ENCODE results near the gene VPS13D. TPM values are rescaled to one million over a fixed set of nuclear protein-coding genes. Genes with fewer than 3 reads are reported as not detected.

The VPS13D gene
- total and polyA plus RNA-seq, 10 of the 15 experiments (the other 5 are each of a cell fraction or from before 2014, with no cell fraction given), result 1.4 to 16.9 (median 8.5) TPM

DNA sequence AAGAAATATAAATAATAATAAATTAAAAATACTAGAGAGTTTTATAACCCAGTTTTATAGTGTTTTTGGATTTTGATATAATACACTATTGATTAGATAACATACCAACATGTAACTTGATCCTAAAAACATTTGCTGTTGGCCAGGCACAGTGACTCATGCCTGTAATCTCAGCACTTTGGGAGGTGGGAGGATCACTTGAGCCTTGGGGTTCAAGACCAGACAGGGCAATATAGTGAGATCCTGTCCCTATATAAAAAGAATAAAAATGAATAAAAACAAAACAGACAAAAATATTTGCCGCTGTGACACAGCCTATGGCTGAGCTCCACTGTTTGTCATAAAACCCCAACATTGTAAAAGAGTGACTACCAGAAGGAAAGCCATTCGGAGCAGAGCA is 26.1 kb downstream of the VPS13D start:
- intact Hi-C loops (cut with micrococcal nuclease; ENCODE audit: unreplicated experiment), result no loop called here
- peaks cover 4 to 14% of the 10 kb centered on the region in 2 experiments for H3K36me3 ChIP-seq (ENCODE audit: control insufficient read depth in 2 of 2, insufficient read depth in 2 of 2, low read length in 1 of 2)
- RAD21 ChIA-PET (ENCODE audit: unreplicated experiment), result no interaction called here
- ATAC-seq (no peak), DNase-seq (ENCODE audit: low read depth, low spot score) (no peak), FAIRE-seq (no peak)
- H3K9me3 ChIP-seq (replicated peaks; ENCODE audit: control insufficient read depth, insufficient read depth, low read length), result no peaks in the 10 kb centered on the region
- H3K9ac ChIP-seq (ENCODE audit: control insufficient read depth, insufficient read depth, low read length), result no peak overlapping the region
- CTCF ChIA-PET, result interaction anchor here (1.4 kb wide), 1 partner anchor 131 kb away, joined by 3 read pairs; no protein-coding TSS in a partner anchor
- in situ Hi-C loops (cut with MboI), result no loop called here
- POLR2A ChIA-PET, result no interaction called here
- no peaks in the 10 kb centered on the region for H4K20me1 ChIP-seq (ENCODE audit: control insufficient read depth, insufficient read depth)
- H2AFZ ChIP-seq (ENCODE audit: control insufficient read depth, low read depth, low read length), result no peak overlapping the region
- TF ChIP-seq, protein P1, sequence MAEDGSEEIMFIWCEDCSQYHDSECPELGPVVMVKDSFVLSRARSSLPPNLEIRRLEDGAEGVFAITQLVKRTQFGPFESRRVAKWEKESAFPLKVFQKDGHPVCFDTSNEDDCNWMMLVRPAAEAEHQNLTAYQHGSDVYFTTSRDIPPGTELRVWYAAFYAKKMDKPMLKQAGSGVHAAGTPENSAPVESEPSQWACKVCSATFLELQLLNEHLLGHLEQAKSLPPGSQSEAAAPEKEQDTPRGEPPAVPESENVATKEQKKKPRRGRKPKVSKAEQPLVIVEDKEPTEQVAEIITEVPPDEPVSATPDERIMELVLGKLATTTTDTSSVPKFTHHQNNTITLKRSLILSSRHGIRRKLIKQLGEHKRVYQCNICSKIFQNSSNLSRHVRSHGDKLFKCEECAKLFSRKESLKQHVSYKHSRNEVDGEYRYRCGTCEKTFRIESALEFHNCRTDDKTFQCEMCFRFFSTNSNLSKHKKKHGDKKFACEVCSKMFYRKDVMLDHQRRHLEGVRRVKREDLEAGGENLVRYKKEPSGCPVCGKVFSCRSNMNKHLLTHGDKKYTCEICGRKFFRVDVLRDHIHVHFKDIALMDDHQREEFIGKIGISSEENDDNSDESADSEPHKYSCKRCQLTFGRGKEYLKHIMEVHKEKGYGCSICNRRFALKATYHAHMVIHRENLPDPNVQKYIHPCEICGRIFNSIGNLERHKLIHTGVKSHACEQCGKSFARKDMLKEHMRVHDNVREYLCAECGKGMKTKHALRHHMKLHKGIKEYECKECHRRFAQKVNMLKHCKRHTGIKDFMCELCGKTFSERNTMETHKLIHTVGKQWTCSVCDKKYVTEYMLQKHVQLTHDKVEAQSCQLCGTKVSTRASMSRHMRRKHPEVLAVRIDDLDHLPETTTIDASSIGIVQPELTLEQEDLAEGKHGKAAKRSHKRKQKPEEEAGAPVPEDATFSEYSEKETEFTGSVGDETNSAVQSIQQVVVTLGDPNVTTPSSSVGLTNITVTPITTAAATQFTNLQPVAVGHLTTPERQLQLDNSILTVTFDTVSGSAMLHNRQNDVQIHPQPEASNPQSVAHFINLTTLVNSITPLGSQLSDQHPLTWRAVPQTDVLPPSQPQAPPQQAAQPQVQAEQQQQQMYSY (CRISPR knock-in tag; IDR thresholded peaks at IDR 0.05), result no peak
- TF ChIP-seq, protein P2, sequence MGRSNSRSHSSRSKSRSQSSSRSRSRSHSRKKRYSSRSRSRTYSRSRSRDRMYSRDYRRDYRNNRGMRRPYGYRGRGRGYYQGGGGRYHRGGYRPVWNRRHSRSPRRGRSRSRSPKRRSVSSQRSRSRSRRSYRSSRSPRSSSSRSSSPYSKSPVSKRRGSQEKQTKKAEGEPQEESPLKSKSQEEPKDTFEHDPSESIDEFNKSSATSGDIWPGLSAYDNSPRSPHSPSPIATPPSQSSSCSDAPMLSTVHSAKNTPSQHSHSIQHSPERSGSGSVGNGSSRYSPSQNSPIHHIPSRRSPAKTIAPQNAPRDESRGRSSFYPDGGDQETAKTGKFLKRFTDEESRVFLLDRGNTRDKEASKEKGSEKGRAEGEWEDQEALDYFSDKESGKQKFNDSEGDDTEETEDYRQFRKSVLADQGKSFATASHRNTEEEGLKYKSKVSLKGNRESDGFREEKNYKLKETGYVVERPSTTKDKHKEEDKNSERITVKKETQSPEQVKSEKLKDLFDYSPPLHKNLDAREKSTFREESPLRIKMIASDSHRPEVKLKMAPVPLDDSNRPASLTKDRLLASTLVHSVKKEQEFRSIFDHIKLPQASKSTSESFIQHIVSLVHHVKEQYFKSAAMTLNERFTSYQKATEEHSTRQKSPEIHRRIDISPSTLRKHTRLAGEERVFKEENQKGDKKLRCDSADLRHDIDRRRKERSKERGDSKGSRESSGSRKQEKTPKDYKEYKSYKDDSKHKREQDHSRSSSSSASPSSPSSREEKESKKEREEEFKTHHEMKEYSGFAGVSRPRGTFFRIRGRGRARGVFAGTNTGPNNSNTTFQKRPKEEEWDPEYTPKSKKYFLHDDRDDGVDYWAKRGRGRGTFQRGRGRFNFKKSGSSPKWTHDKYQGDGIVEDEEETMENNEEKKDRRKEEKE (IDR thresholded peaks at IDR 0.05), result no peak
- TF ChIP-seq, protein P3, sequence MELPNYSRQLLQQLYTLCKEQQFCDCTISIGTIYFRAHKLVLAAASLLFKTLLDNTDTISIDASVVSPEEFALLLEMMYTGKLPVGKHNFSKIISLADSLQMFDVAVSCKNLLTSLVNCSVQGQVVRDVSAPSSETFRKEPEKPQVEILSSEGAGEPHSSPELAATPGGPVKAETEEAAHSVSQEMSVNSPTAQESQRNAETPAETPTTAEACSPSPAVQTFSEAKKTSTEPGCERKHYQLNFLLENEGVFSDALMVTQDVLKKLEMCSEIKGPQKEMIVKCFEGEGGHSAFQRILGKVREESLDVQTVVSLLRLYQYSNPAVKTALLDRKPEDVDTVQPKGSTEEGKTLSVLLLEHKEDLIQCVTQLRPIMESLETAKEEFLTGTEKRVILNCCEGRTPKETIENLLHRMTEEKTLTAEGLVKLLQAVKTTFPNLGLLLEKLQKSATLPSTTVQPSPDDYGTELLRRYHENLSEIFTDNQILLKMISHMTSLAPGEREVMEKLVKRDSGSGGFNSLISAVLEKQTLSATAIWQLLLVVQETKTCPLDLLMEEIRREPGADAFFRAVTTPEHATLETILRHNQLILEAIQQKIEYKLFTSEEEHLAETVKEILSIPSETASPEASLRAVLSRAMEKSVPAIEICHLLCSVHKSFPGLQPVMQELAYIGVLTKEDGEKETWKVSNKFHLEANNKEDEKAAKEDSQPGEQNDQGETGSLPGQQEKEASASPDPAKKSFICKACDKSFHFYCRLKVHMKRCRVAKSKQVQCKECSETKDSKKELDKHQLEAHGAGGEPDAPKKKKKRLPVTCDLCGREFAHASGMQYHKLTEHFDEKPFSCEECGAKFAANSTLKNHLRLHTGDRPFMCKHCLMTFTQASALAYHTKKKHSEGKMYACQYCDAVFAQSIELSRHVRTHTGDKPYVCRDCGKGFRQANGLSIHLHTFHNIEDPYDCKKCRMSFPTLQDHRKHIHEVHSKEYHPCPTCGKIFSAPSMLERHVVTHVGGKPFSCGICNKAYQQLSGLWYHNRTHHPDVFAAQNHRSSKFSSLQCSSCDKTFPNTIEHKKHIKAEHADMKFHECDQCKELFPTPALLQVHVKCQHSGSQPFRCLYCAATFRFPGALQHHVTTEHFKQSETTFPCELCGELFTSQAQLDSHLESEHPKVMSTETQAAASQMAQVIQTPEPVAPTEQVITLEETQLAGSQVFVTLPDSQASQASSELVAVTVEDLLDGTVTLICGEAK (IDR thresholded peaks at IDR 0.05; ENCODE audit: borderline replicate concordance), result no peak
- no peak for TF ChIP-seq FOXK2 (IDR thresholded peaks at IDR 0.05)
- TF ChIP-seq, protein P4, sequence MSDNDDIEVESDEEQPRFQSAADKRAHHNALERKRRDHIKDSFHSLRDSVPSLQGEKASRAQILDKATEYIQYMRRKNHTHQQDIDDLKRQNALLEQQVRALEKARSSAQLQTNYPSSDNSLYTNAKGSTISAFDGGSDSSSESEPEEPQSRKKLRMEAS (IDR thresholded peaks at IDR 0.05; ENCODE audit: low read depth, low read length), result no peak
- no peak for TF ChIP-seq KLF5 (IDR thresholded peaks at IDR 0.05; ENCODE audit: partially characterized antibody)
- TF ChIP-seq, protein P5, sequence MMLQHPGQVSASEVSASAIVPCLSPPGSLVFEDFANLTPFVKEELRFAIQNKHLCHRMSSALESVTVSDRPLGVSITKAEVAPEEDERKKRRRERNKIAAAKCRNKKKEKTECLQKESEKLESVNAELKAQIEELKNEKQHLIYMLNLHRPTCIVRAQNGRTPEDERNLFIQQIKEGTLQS (IDR thresholded peaks at IDR 0.05; ENCODE audit: borderline replicate concordance, extremely low read depth, low read depth, low read length), result no peak
- no peak for TF ChIP-seq EED (IDR thresholded peaks at IDR 0.05; ENCODE audit: low read depth)
- TF ChIP-seq IKZF2 (IDR thresholded peaks at IDR 0.05), result no peak
- TF ChIP-seq ZNF217 (IDR thresholded peaks at IDR 0.05), result no peak
- 100% methylated on average over 2 of the region's 2 CpGs for WGBS (ENCODE audit: insufficient coverage, insufficient replicate concordance, low lambda C conversion rate, missing lambda C conversion rate)
- SMC1A ChIA-PET (ENCODE audit: uncharacterized antibody, unreplicated experiment), result no interaction called here
- no peaks in the 10 kb centered on the region for H3K79me2 ChIP-seq (ENCODE audit: control insufficient read depth, insufficient read depth, low read length)
- H3K4me1 ChIP-seq (ENCODE audit: control insufficient read depth, insufficient read depth, low read length), result no peaks in the 10 kb centered on the region
- H3K27ac ChIP-seq (ENCODE audit: control insufficient read depth, insufficient read depth), result no peak overlapping the region
- no peak overlapping the region for H3K4me3 ChIP-seq
- H3K4me2 ChIP-seq (ENCODE audit: control insufficient read depth, insufficient read depth), result no peak overlapping the region
- TSS peak; percentile 40 for BruUV-seq (replicated peaks)
- no peaks in the 10 kb centered on the region for H3K27me3 ChIP-seq (replicated peaks in 1 of 2; ENCODE audit: control insufficient read depth in 2 of 2, insufficient read depth in 2 of 2, low read length in 1 of 2)
